HEK293 (cell line): ENCODE measurements around the gene FHIT.

Source experiments
- CTCF ChIA-PET: fragments of 350-600 bp; formaldehyde crosslinking; extraction: SDS; loops from one replicate; lab custom pipeline; 2021; ENCODE audit warnings: antibody characterized with exemption; lab: Yijun Ruan, JAX
- POLR2A ChIA-PET: fragments of 300-600 bp; formaldehyde crosslinking; extraction: SDS; loops from one replicate; lab custom pipeline; 2020; ENCODE audit warnings: antibody characterized with exemption, inconsistent platforms; lab: Yijun Ruan, JAX
- H3K27ac ChIP-seq: fragments of 200-500 bp; sonication (Bioruptor generic); 2 replicates; pipeline ENCODE4 v1.5.1; 2014; ENCODE audit warnings: low read depth, low read length, control low read depth, inconsistent platforms; ENCODE audit errors: extremely low read depth
- H3K36me3 ChIP-seq, 2 experiments: fragments of 200-500 bp in 1 of 2; sonication (Bioruptor generic) in 1 of 2; 1 replicate in 1 of 2; 2 replicates in 1 of 2; pipeline ENCODE4 v1.5.1; 2014 to 2017; ENCODE audit warnings: inconsistent platforms in 2 of 2, low read length in 2 of 2; ENCODE audit not compliant: control insufficient read depth in 2 of 2, insufficient read depth in 1 of 2
- H3K4me1 ChIP-seq: fragments of 200-500 bp; sonication (Bioruptor generic); 2 replicates; pipeline ENCODE4 v1.5.1; 2014; ENCODE audit warnings: mild to moderate bottlenecking, low read length, inconsistent platforms; ENCODE audit not compliant: control insufficient read depth, insufficient read depth
- H3K4me3 ChIP-seq: 2 replicates; pipeline ENCODE4 v1.5.1; 2011; ENCODE audit warnings: low read depth, mild to moderate bottlenecking, control low read depth, low read length, moderate library complexity
- H3K9me3 ChIP-seq: fragments of 200-500 bp; sonication (Bioruptor generic); 2 replicates; pipeline ENCODE4 v1.5.1; 2014; ENCODE audit warnings: low read depth, low read length, inconsistent platforms; ENCODE audit not compliant: control insufficient read depth, insufficient read depth
- BCL11A ChIP-seq: fragments of 450-650 bp; formaldehyde crosslinking; IDR thresholded peaks from 2 replicates; pipeline ENCODE4 v1.5.1; 2016; ENCODE audit warnings: low read depth, missing biosample characterization, missing genetic modification characterization
- GLIS1 ChIP-seq: fragments of 450-650 bp; formaldehyde crosslinking; IDR thresholded peaks from 2 replicates; pipeline ENCODE4 v1.5.1; 2016; ENCODE audit warnings: missing biosample characterization, missing genetic modification characterization
- KLF9 ChIP-seq: fragments of 450-650 bp; formaldehyde crosslinking; IDR thresholded peaks from 2 replicates; pipeline ENCODE4 v1.5.1; 2016; ENCODE audit warnings: missing biosample characterization, missing genetic modification characterization, low read depth
- REPIN1 ChIP-seq: fragments of 450-650 bp; formaldehyde crosslinking; IDR thresholded peaks from 2 replicates; pipeline ENCODE4 v1.5.1; 2017; ENCODE audit warnings: missing biosample characterization, missing genetic modification characterization, low read depth
- ZBTB1 ChIP-seq: fragments of 450-650 bp; formaldehyde crosslinking; IDR thresholded peaks from 2 replicates; pipeline ENCODE4 v1.5.1; 2016; ENCODE audit warnings: missing biosample characterization, missing genetic modification characterization
- ZBTB48 ChIP-seq: fragments of 450-650 bp; formaldehyde crosslinking; IDR thresholded peaks from 2 replicates; pipeline ENCODE4 v1.5.1; 2016; ENCODE audit warnings: missing biosample characterization, missing genetic modification characterization
- ZBTB8A ChIP-seq: fragments of 450-650 bp; formaldehyde crosslinking; IDR thresholded peaks from 2 replicates; pipeline ENCODE4 v1.5.1; 2016; ENCODE audit warnings: missing biosample characterization, missing genetic modification characterization
- ZFP3 ChIP-seq: fragments of 450-650 bp; formaldehyde crosslinking; IDR thresholded peaks from 2 replicates; pipeline ENCODE4 v1.5.1; 2016; ENCODE audit warnings: low read depth, missing biosample characterization, missing genetic modification characterization
- ZFP69B ChIP-seq: fragments of 450-650 bp; formaldehyde crosslinking; IDR thresholded peaks from 2 replicates; pipeline ENCODE4 v1.5.1; 2016; ENCODE audit warnings: missing biosample characterization, missing genetic modification characterization
- ZNF10 ChIP-seq: fragments of 450-650 bp; formaldehyde crosslinking; IDR thresholded peaks from 2 replicates; pipeline ENCODE4 v1.5.1; 2017; ENCODE audit warnings: missing biosample characterization, missing genetic modification characterization
- ZNF114 ChIP-seq: fragments of 450-650 bp; formaldehyde crosslinking; IDR thresholded peaks from 2 replicates; pipeline ENCODE4 v1.5.0; 2017; ENCODE audit warnings: missing biosample characterization, missing genetic modification characterization
- ZNF132 ChIP-seq: fragments of 450-650 bp; formaldehyde crosslinking; IDR thresholded peaks from 2 replicates; pipeline ENCODE4 v1.5.1; 2017; ENCODE audit warnings: missing biosample characterization, missing genetic modification characterization, borderline replicate concordance
- ZNF302 ChIP-seq: fragments of 450-650 bp; formaldehyde crosslinking; IDR thresholded peaks from 2 replicates; pipeline ENCODE4 v1.5.1; 2016; ENCODE audit warnings: missing biosample characterization, missing genetic modification characterization, low read depth
- ZNF366 ChIP-seq: fragments of 450-650 bp; formaldehyde crosslinking; conservative IDR thresholded peaks from 2 replicates; pipeline ENCODE4 v1.5.1; 2016; ENCODE audit warnings: missing biosample characterization, missing genetic modification characterization
- ZNF48 ChIP-seq: fragments of 450-650 bp; formaldehyde crosslinking; IDR thresholded peaks from 2 replicates; pipeline ENCODE4 v1.5.1; 2016; ENCODE audit warnings: missing biosample characterization, missing genetic modification characterization
- ZNF521 ChIP-seq: fragments of 450-650 bp; formaldehyde crosslinking; IDR thresholded peaks from 2 replicates; pipeline ENCODE4 v1.5.1; 2017; ENCODE audit warnings: missing biosample characterization, mild to moderate bottlenecking, missing genetic modification characterization
- ZNF600 ChIP-seq: fragments of 450-650 bp; formaldehyde crosslinking; IDR thresholded peaks from 2 replicates; pipeline ENCODE4 v1.5.1; 2016; ENCODE audit warnings: missing biosample characterization, missing genetic modification characterization
- ZNF654 ChIP-seq: fragments of 450-650 bp; formaldehyde crosslinking; IDR thresholded peaks from 2 replicates; pipeline ENCODE4 v1.5.1; 2016; ENCODE audit warnings: low read depth, missing biosample characterization, missing genetic modification characterization
- ZNF660 ChIP-seq: fragments of 450-650 bp; IDR thresholded peaks from 2 replicates; pipeline ENCODE4 v1.5.1; 2018; ENCODE audit warnings: missing biosample characterization, mild to moderate bottlenecking, missing genetic modification characterization
- ZSCAN30 ChIP-seq: fragments of 450-650 bp; IDR thresholded peaks from 2 replicates; pipeline ENCODE4 v1.5.1; 2018; ENCODE audit warnings: missing biosample characterization, mild to moderate bottlenecking, missing genetic modification characterization, moderate library complexity
- TF ChIP-seq, protein P1 (sequence below): fragments of 450-650 bp; formaldehyde crosslinking; IDR thresholded peaks from 2 replicates; pipeline ENCODE4 v1.5.1; 2016; ENCODE audit warnings: missing biosample characterization, missing genetic modification characterization
- TF ChIP-seq, protein P2 (sequence below): fragments of 450-650 bp; formaldehyde crosslinking; IDR thresholded peaks from 2 replicates; pipeline ENCODE4 v1.5.0; 2017; ENCODE audit warnings: missing biosample characterization, missing genetic modification characterization, borderline replicate concordance
- TF ChIP-seq, protein P3 (sequence below): fragments of 450-650 bp; formaldehyde crosslinking; IDR thresholded peaks from 2 replicates; pipeline ENCODE4 v1.5.1; 2017; ENCODE audit warnings: missing biosample characterization, missing genetic modification characterization
- TF ChIP-seq, protein P4 (sequence below): fragments of 450-650 bp; formaldehyde crosslinking; IDR thresholded peaks from 2 replicates; pipeline ENCODE4 v1.5.1; 2016; ENCODE audit warnings: missing biosample characterization, missing genetic modification characterization
- TF ChIP-seq, protein P5 (sequence below): fragments of 450-650 bp; formaldehyde crosslinking; IDR thresholded peaks from 2 replicates; pipeline ENCODE4; 2016; ENCODE audit warnings: missing biosample characterization, missing genetic modification characterization

FHIT gene

DNA sequence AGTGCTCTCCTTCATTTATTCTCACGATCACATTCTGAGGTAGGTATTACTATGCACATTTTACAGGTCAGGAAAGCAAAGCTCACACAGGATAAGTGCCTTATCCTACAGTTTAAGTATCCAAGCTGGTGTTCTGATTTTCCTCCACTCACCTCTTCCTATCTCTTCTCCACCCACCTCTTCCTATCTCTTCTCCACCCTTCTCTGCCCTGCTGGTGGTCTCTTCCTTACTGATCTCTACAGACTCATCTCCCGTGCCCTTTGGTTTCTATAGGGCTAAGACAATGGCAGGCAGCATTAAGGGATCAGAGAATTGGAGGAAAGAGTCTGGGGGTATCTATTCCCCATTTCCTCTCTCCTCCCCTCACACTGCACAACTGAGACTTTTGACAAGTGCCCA, 319.1 kb downstream of the FHIT start:
- ChIA-PET CTCF (interaction anchor here (0.6 kb wide), 1 partner anchor 19 kb away, joined by 3 read pairs; no protein-coding TSS in a partner anchor), POLR2A (no interaction called here)
- H3K4me1 ChIP-seq, result peaks cover 6% of the 10 kb centered on the region; the same call in 1 of the 2 replicates
- H3K27ac ChIP-seq, result no peak overlapping the region; the same call in 1 of the 2 replicates
- H3K4me3 ChIP-seq, result no peak overlapping the region
- H3K36me3 ChIP-seq, result no peaks in the 10 kb centered on the region
- no peak for TF ChIP-seq ZNF521
- TF ChIP-seq ZBTB48, result no peak
- no peak for TF ChIP-seq ZNF132 (tag by site-specific recombination)
- TF ChIP-seq, protein P1, sequence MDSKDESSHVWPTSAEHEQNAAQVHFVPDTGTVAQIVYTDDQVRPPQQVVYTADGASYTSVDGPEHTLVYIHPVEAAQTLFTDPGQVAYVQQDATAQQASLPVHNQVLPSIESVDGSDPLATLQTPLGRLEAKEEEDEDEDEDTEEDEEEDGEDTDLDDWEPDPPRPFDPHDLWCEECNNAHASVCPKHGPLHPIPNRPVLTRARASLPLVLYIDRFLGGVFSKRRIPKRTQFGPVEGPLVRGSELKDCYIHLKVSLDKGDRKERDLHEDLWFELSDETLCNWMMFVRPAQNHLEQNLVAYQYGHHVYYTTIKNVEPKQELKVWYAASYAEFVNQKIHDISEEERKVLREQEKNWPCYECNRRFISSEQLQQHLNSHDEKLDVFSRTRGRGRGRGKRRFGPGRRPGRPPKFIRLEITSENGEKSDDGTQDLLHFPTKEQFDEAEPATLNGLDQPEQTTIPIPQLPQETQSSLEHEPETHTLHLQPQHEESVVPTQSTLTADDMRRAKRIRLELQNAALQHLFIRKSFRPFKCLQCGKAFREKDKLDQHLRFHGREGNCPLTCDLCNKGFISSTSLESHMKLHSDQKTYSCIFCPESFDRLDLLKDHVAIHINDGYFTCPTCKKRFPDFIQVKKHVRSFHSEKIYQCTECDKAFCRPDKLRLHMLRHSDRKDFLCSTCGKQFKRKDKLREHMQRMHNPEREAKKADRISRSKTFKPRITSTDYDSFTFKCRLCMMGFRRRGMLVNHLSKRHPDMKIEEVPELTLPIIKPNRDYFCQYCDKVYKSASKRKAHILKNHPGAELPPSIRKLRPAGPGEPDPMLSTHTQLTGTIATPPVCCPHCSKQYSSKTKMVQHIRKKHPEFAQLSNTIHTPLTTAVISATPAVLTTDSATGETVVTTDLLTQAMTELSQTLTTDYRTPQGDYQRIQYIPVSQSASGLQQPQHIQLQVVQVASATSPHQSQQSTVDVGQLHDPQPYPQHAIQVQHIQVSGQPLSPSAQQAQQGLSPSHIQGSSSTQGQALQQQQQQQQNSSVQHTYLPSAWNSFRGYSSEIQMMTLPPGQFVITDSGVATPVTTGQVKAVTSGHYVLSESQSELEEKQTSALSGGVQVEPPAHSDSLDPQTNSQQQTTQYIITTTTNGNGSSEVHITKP, result 0 out of 2 replicates have a peak, but pooled peaks have one; percentile 13
- TF ChIP-seq ZFP3 (tag by site-specific recombination), result no peak
- no peak for TF ChIP-seq GLIS1 (tag by site-specific recombination)
- no peak for TF ChIP-seq ZBTB8A (tag by site-specific recombination)
- no peak for TF ChIP-seq ZNF302 (tag by site-specific recombination)
- TF ChIP-seq, protein P2, sequence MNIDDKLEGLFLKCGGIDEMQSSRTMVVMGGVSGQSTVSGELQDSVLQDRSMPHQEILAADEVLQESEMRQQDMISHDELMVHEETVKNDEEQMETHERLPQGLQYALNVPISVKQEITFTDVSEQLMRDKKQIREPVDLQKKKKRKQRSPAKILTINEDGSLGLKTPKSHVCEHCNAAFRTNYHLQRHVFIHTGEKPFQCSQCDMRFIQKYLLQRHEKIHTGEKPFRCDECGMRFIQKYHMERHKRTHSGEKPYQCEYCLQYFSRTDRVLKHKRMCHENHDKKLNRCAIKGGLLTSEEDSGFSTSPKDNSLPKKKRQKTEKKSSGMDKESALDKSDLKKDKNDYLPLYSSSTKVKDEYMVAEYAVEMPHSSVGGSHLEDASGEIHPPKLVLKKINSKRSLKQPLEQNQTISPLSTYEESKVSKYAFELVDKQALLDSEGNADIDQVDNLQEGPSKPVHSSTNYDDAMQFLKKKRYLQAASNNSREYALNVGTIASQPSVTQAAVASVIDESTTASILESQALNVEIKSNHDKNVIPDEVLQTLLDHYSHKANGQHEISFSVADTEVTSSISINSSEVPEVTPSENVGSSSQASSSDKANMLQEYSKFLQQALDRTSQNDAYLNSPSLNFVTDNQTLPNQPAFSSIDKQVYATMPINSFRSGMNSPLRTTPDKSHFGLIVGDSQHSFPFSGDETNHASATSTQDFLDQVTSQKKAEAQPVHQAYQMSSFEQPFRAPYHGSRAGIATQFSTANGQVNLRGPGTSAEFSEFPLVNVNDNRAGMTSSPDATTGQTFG (tag by site-specific recombination), result no peak
- no peak for TF ChIP-seq ZNF660 (tag by site-specific recombination)
- TF ChIP-seq ZNF366 (tag by site-specific recombination), result 0 out of 2 replicates have a peak, but pooled peaks have one; percentile 17
- TF ChIP-seq ZNF10 (tag by site-specific recombination), result no peak
- TF ChIP-seq, protein P3, sequence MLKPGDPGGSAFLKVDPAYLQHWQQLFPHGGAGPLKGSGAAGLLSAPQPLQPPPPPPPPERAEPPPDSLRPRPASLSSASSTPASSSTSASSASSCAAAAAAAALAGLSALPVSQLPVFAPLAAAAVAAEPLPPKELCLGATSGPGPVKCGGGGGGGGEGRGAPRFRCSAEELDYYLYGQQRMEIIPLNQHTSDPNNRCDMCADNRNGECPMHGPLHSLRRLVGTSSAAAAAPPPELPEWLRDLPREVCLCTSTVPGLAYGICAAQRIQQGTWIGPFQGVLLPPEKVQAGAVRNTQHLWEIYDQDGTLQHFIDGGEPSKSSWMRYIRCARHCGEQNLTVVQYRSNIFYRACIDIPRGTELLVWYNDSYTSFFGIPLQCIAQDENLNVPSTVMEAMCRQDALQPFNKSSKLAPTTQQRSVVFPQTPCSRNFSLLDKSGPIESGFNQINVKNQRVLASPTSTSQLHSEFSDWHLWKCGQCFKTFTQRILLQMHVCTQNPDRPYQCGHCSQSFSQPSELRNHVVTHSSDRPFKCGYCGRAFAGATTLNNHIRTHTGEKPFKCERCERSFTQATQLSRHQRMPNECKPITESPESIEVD (tag by site-specific recombination), result no peak
- no peak for TF ChIP-seq BCL11A
- no peak for TF ChIP-seq ZFP69B
- TF ChIP-seq ZNF48 (tag by site-specific recombination), result no peak
- no peak for TF ChIP-seq ZBTB1 (tag by site-specific recombination)
- TF ChIP-seq KLF9 (tag by site-specific recombination), result no peak
- H3K9me3 ChIP-seq, result no peaks in the 10 kb centered on the region

DNA sequence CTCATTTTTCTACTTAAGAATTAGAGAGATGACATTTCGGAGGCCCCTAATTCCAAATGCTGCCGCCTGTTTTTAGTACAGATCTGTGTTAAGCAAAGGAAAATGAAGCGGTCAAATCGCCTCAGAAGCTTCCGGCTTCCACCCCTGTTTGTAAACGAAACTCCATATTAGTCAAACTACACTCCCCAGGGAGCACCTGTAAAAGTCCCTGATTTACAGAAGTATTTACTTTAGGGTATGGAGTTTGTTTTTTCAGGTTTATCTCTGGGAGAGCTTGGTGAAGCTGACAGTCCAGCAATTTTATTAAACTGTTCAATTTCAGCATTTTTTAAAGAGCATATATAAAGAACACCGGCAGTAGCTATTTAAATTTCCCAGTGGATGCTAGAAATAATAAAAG, 319.8 kb downstream of the FHIT start:
- Histone ChIP-seq H3K36me3 (no peaks in the 10 kb centered on the region), H3K4me1 (peaks cover 6% of the 10 kb centered on the region; the same call in 1 of the 2 replicates), H3K27ac (no peak overlapping the region; the same call in 1 of the 2 replicates), H3K4me3 (no peak overlapping the region), H3K9me3 (no peaks in the 10 kb centered on the region)
- ChIA-PET CTCF (no interaction called here), POLR2A (no interaction called here)
- TF ChIP-seq, protein P4, sequence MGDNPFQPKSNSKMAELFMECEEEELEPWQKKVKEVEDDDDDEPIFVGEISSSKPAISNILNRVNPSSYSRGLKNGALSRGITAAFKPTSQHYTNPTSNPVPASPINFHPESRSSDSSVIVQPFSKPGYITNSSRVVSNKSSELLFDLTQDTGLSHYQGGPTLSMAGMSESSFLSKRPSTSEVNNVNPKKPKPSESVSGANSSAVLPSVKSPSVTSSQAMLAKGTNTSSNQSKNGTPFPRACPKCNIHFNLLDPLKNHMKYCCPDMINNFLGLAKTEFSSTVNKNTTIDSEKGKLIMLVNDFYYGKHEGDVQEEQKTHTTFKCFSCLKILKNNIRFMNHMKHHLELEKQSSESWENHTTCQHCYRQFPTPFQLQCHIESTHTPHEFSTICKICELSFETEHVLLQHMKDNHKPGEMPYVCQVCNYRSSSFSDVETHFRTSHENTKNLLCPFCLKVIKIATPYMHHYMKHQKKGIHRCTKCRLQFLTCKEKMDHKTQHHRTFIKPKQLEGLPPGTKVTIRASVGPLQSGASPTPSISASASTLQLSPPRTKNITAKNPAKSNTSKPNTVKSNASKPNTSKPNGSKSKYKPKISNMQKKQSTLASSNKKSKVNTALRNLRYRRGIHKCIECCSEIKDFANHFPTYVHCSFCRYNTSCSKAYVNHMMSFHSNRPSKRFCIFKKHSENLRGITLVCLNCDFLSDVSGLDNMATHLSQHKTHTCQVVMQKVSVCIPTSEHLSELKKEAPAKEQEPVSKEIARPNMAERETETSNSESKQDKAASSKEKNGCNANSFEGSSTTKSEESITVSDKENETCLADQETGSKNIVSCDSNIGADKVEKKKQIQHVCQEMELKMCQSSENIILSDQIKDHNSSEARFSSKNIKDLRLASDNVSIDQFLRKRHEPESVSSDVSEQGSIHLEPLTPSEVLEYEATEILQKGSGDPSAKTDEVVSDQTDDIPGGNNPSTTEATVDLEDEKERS (tag by site-specific recombination), result no peak
- TF ChIP-seq REPIN1 (tag by site-specific recombination), result no peak
- TF ChIP-seq, protein P5, sequence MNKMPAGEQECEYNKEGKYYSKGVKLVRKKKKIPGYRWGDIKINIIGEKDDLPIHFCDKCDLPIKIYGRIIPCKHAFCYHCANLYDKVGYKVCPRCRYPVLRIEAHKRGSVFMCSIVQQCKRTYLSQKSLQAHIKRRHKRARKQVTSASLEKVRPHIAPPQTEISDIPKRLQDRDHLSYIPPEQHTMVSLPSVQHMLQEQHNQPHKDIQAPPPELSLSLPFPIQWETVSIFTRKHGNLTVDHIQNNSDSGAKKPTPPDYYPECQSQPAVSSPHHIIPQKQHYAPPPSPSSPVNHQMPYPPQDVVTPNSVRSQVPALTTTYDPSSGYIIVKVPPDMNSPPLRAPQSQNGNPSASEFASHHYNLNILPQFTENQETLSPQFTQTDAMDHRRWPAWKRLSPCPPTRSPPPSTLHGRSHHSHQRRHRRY (tag by site-specific recombination), result no peak
- TF ChIP-seq ZSCAN30 (tag by site-specific recombination), result no peak
- TF ChIP-seq ZNF654 (tag by site-specific recombination), result no peak
- TF ChIP-seq ZNF600 (tag by site-specific recombination), result 0 out of 2 replicates have a peak, but pooled peaks have one; percentile 24
- TF ChIP-seq ZNF114 (tag by site-specific recombination), result no peak
